Endothelial cell of umbilical vein (primary cell): ENCODE data around the gene TNPO1. TPM values are rescaled to one million over a fixed set of nuclear protein-coding genes. Genes with fewer than 3 reads are reported as not detected.

Experiments
- BruUV-seq: library from RNA; stranded (reverse); fragments of 400-500 nt; replicated peaks from 2 replicates; lab custom pipeline; 2021; lab: Mats Ljungman, UMichigan
- CTCF ChIA-PET: fragments of 300-600, 350-600 bp; sonication (Branson Sonifier 250); formaldehyde crosslinking; loops from one replicate; lab custom pipeline; 2021; ENCODE audit warnings: antibody characterized with exemption, inconsistent platforms; lab: Charles Lee
- POLR2A ChIA-PET: fragments of 300-600, 350-600 bp; sonication (Branson Sonifier 250); formaldehyde crosslinking; loops from one replicate; lab custom pipeline; 2021; ENCODE audit warnings: antibody characterized with exemption, inconsistent platforms; lab: Charles Lee
- DNase-seq: peaks from one replicate; pipeline ENCODE4 v3.0.0-alpha.2; 2011; ENCODE audit warnings: low read depth, low spot score
- FAIRE-seq: peaks from 2 replicates; lab custom pipeline; 2011; peaks lifted over from hg19 to GRCh38; lab: Jason Lieb, UNC
- H2AFZ ChIP-seq: 2 replicates; pipeline ENCODE4 v1.6.0; 2012; ENCODE audit warnings: low read depth, low read length, control low read depth, inconsistent platforms
- H3K27ac ChIP-seq: 2 replicates; pipeline ENCODE4 v1.5.1; 2011; ENCODE audit warnings: low read depth, mild to moderate bottlenecking, control low read depth, low read length, moderate library complexity; ENCODE audit not compliant: insufficient read depth
- H3K27me3 ChIP-seq, 2 experiments: 2 replicates each; pipeline versions ENCODE4 v1.6.0 to v1.6.1; 2011; ENCODE audit warnings: low read length in 2 of 2, mixed read lengths in 1 of 2; ENCODE audit not compliant: control insufficient read depth in 2 of 2, insufficient read depth in 2 of 2
- H3K36me3 ChIP-seq, 2 experiments: 2 replicates in 1 of 2; 3 replicates in 1 of 2; pipeline ENCODE4 v1.5.1; 2011; ENCODE audit warnings: low read length in 2 of 2, mild to moderate bottlenecking in 1 of 2, moderate library complexity in 1 of 2; ENCODE audit not compliant: control insufficient read depth in 2 of 2, insufficient read depth in 2 of 2; ENCODE audit errors: extremely low read depth in 1 of 2
- H3K4me1 ChIP-seq: 3 replicates; pipeline ENCODE4 v1.5.1; 2011; ENCODE audit warnings: mild to moderate bottlenecking, low read length; ENCODE audit not compliant: control insufficient read depth, insufficient read depth; ENCODE audit errors: extremely low read depth
- H3K4me2 ChIP-seq: 2 replicates; pipeline ENCODE4 v1.6.1; 2011; ENCODE audit warnings: low read length, control low read depth, mixed read lengths; ENCODE audit not compliant: insufficient read depth
- H3K4me3 ChIP-seq, 3 experiments: fragments of 200-600 bp in 1 of 3; sonication (generic), shearing (Covaris generic) in 1 of 3; replicated peaks in 1 of 3; 2 replicates each; pipeline ENCODE4 v1.5.1; 2011 to 2016; ENCODE audit warnings: control low read depth in 3 of 3, low read length in 3 of 3, mild to moderate bottlenecking in 2 of 3, inconsistent platforms in 1 of 3, low read depth in 1 of 3, moderate library complexity in 1 of 3; ENCODE audit not compliant: insufficient read depth in 1 of 3
- H3K79me2 ChIP-seq: 2 replicates; pipeline ENCODE4 v1.6.0; 2012; ENCODE audit warnings: low read length, inconsistent platforms; ENCODE audit not compliant: control insufficient read depth, insufficient read depth
- H3K9ac ChIP-seq: replicated peaks from 2 replicates; pipeline ENCODE3; 2011; ENCODE audit warnings: low read length, control low read depth; ENCODE audit not compliant: insufficient read depth; ENCODE audit errors: extremely low read depth
- H3K9me1 ChIP-seq: replicated peaks from 3 replicates; pipeline ENCODE4 v1.6.0; 2011; ENCODE audit warnings: mild to moderate bottlenecking, low read length; ENCODE audit not compliant: control insufficient read depth, insufficient read depth; ENCODE audit errors: extremely low read depth
- H3K9me3 ChIP-seq: replicated peaks from 2 replicates; pipeline ENCODE4 v1.5.1; 2012; ENCODE audit warnings: low read length, inconsistent platforms; ENCODE audit not compliant: control insufficient read depth, insufficient read depth
- H4K20me1 ChIP-seq: replicated peaks from 2 replicates; pipeline ENCODE3; 2011; ENCODE audit warnings: mild to moderate bottlenecking, low read length; ENCODE audit not compliant: control insufficient read depth, insufficient read depth; ENCODE audit errors: extremely low read depth
- FOS ChIP-seq: IDR thresholded peaks from 2 replicates; pipeline ENCODE4 v1.6.1; 2011; ENCODE audit warnings: mild to moderate bottlenecking, low read length, moderate library complexity, borderline replicate concordance; ENCODE audit not compliant: insufficient read depth
- GATA2 ChIP-seq: IDR thresholded peaks from 2 replicates; pipeline ENCODE4 v1.7.0; 2011; ENCODE audit warnings: low read depth, mild to moderate bottlenecking, moderate library complexity, mixed read lengths, low read length; ENCODE audit not compliant: insufficient read length, insufficient read depth
- JUN ChIP-seq: IDR thresholded peaks from 2 replicates; pipeline ENCODE4 v1.6.1; 2011; ENCODE audit warnings: borderline replicate concordance, low read depth; ENCODE audit not compliant: insufficient read length, insufficient read depth
- MYC ChIP-seq: IDR thresholded peaks from one replicate; pipeline ENCODE4 v1.6.1; 2011; ENCODE audit warnings: mild to moderate bottlenecking, low read depth, low read length
- POLR2AphosphoS5 ChIP-seq: IDR thresholded peaks from 2 replicates; pipeline ENCODE4 v1.6.1; 2012; ENCODE audit warnings: low read depth, mild to moderate bottlenecking, control low read depth, low read length, moderate library complexity; ENCODE audit not compliant: insufficient read depth
- dilution Hi-C: fragments of 300-500 bp; cut with MboI; formaldehyde crosslinking; loops from one replicate; pipeline ENCODE4 v1.15.0; 2019; ENCODE audit warnings: low sequenced_read_pairs; ENCODE audit not compliant: extremely low pct_ligation_motif_present
- intact Hi-C: fragments of 100-400 bp; cut with micrococcal nuclease; formaldehyde crosslinking; loops from one replicate; pipeline ENCODE4 v1.10.0; 2022
- polyA plus RNA-seq, 4 experiments: library from polyadenylated mRNA; depleted of rRNA in 3 of 4; stranded (reverse) in 3 of 4; unstranded in 1 of 4; fragments of >200 nt; gene quantifications; 2 replicates each; pipeline versions ENCODE4 v1.2.1 to v1.2.3, GENCODE V29; 2011 to 2012; ENCODE audit warnings: missing spikeins in 1 of 4
- total RNA-seq: library from RNA; stranded (reverse); gene quantifications from 2 replicates; pipeline ENCODE4 v1.2.3, GENCODE V29; 2021
- TF ChIP-seq, protein P1 (sequence below), 2 donors: IDR thresholded peaks; 1 replicate in 1 of 2; 2 replicates in 1 of 2; pipeline ENCODE4 v1.5.1; 2011; ENCODE audit warnings: low read length in 2 of 2, mild to moderate bottlenecking in 2 of 2, moderate library complexity in 2 of 2, control low read depth in 1 of 2, inconsistent platforms in 1 of 2, low read depth in 1 of 2; ENCODE audit not compliant: insufficient read depth in 1 of 2; ENCODE audit errors: extremely low read depth in 1 of 2

The TNPO1 gene
- total and polyA plus RNA-seq, 2 donors (not counting 3 experiments of a cell fraction or from before 2014, with no cell fraction given) = 65.6 to 298 TPM

DNA sequence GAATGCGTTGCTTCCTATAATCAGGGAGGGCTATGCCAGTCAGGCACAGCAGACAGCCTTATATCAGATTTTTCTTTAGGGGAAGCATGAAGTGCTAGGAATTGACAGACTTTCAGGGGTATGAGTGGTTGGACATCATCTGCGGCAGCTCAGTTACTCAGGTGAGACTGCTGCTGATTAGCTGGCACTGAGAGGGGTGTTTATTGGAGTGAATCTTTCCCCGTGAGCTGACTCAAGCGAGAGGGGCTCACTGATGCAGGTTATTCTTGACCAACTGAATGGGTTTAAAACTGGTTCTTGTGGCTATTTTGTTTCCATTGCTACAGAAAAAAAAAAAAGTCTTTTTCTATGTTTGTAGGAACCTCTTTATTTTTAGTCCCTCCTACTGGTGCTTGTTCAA lies 46.2 kb upstream of the TNPO1 start:
- no peaks in the 10 kb centered on the region for H3K4me1 ChIP-seq
- no peaks in the 10 kb centered on the region for H3K79me2 ChIP-seq
- dilution Hi-C loops (no loop called here), intact Hi-C loops (no loop called here)
- H3K27me3 ChIP-seq = no peaks in the 10 kb centered on the region
- H3K36me3 ChIP-seq = no peaks in the 10 kb centered on the region
- TF ChIP-seq GATA2 (no peak), POLR2AphosphoS5 (no peak), FOS (no peak), JUN (no peak), MYC (no peak)
- TF ChIP-seq, protein P1, sequence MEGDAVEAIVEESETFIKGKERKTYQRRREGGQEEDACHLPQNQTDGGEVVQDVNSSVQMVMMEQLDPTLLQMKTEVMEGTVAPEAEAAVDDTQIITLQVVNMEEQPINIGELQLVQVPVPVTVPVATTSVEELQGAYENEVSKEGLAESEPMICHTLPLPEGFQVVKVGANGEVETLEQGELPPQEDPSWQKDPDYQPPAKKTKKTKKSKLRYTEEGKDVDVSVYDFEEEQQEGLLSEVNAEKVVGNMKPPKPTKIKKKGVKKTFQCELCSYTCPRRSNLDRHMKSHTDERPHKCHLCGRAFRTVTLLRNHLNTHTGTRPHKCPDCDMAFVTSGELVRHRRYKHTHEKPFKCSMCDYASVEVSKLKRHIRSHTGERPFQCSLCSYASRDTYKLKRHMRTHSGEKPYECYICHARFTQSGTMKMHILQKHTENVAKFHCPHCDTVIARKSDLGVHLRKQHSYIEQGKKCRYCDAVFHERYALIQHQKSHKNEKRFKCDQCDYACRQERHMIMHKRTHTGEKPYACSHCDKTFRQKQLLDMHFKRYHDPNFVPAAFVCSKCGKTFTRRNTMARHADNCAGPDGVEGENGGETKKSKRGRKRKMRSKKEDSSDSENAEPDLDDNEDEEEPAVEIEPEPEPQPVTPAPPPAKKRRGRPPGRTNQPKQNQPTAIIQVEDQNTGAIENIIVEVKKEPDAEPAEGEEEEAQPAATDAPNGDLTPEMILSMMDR (IDR thresholded peaks at IDR 0.05; ENCODE audit: extremely low read depth in 1 of 2, insufficient read depth in 1 of 2, low read depth in 1 of 2, low read length in 2 of 2) = no peak
- H3K9me3 ChIP-seq = no peaks in the 10 kb centered on the region
- H3K27ac ChIP-seq = no peak overlapping the region
- no peaks in the 10 kb centered on the region for H4K20me1 ChIP-seq
- H2AFZ ChIP-seq = no peak overlapping the region
- BruUV-seq = no TSS peak
- no peak for FAIRE-seq
- no peak overlapping the region for H3K4me3 ChIP-seq
- ChIA-PET CTCF (interaction anchor here (1.3 kb wide), 1 partner anchor 159 kb away, joined by 4 read pairs; no protein-coding TSS in a partner anchor), POLR2A (no interaction called here)
- no peak overlapping the region for H3K4me2 ChIP-seq
- no peaks in the 10 kb centered on the region for H3K9me1 ChIP-seq
- H3K9ac ChIP-seq = no peak overlapping the region
- no peak for DNase-seq
